Right forelimb (tissue), 1 donor: Measurements from ENCODE around the gene UTP3.
A peak's percentile ranks its signal among the peaks of the same experiment; 100 is the strongest.
"Not testable (repeated sequence)": the region's sequence is repeated elsewhere in the genome, so short reads cannot be mapped to it uniquely, and the experiment has no call there.

Source experiments
- DNase-seq: peaks from one replicate; pipeline ENCODE4 v3.0.0-alpha.2; 2018

Gene UTP3

DNA sequence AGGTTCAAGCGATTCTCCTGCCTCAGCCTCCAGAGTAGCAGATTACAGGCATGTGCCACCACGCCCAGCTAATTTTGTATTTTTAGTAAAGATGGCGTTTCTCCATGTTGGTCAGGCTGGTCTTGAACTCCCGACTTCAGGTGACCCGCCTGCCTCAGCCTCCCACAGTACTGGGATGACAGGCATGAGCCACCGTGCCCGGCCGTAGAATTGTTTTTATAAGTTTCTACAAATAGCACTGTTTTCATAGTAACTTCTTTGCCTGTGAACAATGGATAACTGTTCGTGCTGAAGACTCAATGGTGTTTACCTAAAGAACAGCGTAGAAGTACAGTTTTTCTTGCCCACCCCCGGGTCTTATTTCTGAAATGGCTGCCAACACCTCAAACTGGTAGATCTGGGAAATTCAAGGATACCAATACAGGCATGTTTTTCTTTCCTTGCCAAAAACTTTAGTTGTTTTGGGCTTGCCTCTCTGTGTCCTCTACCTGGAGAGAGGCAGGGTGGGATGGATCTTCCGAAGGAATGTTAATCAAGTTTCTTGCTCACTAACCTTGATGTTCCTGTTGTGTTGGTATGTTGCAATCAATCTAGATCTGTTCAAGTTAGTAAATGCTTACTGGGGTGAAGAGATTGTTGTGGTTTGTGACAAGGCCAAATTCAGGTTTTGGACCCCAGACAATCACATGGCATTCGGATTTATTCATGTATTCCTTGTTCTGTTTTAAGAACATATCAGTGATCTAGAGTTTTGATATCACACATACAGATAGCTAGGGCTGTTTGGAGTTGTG lies 30.7 kb downstream of the UTP3 start:
- DNase-seq, result no peak

DNA sequence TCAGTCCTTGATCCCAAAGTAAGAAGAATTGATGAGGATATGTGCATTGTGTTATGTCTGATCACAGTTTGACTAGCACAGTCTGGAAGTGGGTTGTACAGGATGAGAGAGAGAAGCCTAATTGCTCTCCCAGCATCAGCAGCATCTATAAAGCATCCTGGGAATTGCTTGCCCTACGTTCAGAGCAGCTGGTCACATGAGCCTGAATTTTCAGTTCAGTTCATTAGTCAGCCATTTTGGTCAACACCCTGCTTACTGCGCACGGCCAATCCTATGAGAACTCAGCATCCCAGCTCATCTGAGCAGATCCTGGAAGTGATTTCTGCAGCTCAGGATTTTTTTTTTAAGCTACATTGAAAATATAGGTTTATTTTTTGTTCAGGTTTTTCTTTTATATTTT lies 33.4 kb downstream of the UTP3 start, which contains the start of gene RUFY3:
Gene RUFY3 (plus strand): TSS at position 218 of the 400 bp plus-strand sequence. CDS start 610 bp downstream, outside the sequence.
- DNase-seq, result peak; percentile 45

DNA sequence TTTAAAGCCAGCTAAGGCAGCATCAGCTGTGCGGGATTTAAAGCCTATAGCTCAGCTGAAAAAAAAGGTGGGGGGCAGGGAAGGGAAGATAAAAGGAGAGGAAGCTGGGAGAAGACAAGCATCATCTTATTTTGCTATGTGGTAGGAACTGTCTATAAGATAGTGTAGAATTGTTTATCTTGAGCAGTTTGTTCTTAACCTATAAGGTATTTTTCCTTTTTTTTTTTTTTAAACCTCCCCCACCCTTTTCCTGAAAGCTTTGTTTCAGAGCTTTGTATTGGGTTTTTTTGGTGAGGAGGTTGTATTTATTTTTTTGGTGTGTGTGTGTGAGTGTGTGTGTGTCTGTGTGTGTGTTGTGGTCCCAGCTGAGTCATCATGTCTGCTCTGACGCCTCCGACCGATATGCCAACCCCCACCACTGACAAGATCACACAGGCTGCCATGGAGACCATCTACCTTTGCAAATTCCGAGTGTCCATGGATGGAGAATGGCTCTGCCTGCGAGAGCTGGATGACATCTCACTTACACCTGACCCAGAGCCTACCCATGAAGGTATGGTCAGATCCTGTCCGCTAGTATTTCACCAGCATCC lies 34.0 kb downstream of the UTP3 start:
- DNase-seq, result no peak

DNA sequence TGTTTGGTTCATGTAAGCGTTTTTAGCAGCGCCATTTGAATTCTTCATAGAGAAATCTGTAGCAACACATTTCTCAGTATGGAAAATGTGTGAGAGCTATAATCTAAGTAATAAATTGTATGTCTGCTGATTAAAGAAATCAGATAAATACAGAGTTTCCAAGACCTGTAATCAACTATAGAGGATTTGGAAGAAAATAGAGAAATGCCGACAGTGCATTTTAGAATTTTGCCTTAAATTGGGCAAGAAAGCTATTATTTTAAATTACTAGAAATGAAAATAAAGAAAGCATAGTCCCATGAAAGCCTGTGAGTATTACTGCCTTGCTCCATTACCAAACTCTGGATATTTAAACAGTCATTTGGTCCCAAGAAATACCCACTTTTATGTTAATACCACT lies 36.1 kb downstream of the UTP3 start:
- DNase-seq, result no peak

DNA sequence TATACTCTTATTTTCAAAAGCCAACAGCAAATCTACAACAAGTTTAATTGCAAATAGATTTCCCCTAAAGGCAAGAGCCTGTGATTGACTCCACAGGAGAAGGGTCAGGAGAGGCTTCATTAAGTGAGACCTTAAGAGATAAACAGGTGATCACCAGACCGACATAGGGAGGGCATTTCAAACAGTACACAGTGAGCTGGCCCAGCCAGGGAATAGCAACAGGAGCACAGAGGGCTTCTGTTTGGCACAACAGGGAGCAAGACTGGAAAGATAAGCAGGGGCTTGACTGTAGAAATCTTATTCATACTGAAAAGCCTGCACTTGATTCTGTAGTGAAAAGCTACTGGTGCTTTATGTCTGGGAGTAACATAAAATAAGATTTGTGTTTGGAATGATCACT lies 37.3 kb downstream of the UTP3 start:
- no peak for DNase-seq

DNA sequence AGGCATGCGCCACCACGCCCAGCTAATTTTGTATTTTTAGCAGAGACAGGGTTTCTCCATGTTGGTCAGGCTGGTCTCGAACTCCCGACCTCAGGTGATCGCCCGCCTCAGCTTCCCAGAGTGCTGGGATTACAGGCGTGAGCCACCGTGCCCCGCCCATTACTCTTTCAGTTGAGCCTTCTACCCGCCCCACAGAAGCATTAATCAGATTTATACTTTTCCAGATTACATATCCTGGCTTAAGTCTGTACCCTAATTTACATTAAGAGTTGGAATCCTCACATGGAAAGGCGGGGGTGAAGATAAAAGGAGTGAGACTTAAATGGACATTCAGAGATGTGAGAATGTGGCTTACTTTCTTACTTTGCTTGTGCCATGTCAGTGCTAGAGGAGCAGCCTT lies 38.2 kb downstream of the UTP3 start:
- not testable (repeated sequence) for DNase-seq

DNA sequence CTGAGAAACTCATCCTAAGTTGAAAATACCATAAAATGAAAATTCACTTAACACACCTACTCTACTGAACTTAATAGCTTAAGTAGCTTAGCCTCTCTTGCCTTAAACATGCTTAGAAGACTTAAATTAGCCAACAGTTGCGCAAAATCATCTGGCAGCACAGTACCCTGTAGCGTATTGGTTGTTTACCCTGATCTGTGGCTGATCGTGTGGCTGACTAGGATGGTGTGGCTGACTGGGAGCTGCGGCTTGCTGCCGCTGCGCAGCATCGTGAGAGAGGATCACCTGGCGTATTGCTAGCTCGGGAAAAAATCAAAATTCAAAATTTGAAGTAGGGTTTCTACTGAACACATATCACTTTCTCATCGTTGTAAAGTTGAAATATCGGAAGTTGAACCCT lies 39.8 kb downstream of the UTP3 start:
- DNase-seq, result no peak

DNA sequence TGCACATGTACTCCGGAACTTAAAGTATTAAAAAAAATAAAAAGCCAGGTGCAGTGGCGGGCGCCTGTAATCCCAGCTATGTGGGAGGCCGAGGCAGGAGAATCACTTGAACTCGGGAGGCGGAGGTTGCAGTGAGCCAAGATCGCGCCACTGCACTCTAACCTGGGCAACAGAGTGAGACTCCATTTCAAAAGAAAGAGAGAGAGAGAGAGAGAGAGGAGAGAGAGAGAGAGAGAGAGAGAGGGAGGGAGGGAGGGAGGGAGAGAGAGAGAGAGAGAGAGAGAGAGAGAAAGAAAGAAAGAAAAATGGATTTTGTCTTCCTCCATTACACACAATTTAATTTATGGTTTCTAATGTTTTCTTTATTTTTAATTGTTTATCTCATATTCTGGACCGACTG lies 44.5 kb downstream of the UTP3 start:
- not testable (repeated sequence) for DNase-seq

DNA sequence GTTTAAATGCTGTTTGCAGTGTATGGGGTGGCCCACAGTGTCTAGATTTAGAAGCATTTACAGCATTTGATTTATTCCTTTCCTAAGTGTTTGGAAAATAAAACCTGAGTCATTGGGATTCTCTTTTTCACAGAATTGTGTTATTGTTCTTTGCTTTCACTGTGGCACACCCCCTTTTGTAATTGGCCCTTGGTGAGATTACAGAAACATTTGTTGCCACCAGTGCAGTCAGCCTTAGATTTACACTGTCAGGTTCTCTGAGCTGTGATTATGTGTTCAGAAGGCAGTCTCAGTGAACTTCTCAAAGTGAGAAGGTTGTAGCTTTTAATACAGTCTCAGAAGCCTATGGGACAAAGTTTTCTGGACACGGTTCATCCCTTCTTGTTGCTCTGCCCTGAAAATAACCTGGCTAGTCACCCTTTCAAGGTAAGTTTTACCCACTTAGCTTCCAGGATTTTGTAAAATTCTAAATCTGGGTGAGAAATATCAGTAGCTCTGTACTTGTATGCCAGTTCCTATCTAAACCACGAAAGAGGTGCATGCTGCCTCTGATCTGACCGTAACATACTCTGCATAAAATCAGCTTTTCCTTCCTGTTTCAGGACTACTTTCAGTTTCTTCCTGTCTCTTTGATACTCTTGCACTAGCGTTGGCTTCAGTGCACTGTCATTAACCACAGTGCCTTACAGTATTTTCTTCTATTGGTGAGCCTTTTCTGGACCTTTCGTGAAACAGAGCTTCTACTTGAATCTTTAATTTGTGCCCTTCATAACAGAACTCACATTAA lies 46.0 kb downstream of the UTP3 start:
- DNase-seq, result no peak

DNA sequence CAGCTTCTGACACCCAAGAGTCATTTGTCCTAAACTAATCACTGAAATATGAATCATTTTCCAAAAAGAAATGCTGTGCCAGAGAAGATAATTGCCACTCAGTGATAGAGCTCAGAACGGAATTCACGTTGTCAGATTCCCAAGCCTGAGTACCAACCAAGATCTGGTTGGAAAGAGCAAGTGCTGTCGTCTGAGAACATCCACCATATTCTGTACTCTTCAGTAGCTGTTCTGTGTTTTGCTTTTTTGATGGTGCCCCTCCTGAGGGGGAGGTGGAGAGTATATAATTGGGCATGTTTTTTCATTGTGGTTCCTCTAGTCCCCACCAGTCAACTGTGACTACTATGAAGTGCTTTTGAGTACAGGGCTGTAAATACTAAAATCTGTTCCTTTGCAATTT lies 46.6 kb downstream of the UTP3 start:
- no peak for DNase-seq

DNA sequence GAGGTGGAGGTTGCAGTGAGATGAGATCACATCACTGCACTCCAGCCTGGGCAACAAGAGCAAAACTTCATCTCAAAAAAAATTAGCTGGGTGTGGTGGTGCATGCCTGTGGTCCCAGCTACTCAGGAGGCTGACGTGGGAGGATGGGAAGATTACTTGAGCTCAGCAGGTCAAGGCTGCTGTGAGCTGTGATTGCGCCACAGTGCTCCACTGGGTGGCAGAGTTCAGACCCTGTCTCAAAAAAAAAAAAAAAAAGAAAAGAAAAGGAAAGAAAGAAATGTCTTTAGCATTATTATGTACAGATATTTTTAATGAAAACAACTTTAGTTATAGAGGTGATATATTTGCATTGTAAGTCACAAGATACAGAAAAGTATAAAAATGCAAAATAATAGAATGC lies 47.6 kb downstream of the UTP3 start:
- not testable (repeated sequence) for DNase-seq

DNA sequence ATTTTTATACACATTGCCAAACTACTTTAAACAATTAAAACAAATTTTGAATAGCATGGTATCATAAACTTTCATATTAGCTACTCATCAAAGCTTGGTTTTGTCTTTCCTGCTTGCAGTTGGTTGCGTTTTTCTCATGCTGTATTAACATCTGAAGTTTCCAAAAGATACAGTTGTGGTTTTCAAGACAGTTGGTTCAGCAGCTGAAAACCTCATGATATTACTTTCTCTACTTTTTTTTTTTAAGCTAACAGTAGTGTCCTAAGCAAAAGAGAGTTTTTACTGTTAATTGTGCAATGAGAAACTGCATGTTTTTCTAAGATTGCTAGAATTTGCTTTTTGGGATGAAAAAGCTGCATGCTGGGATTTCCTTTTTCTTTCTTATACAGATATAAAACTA lies 48.7 kb downstream of the UTP3 start:
- no peak for DNase-seq

DNA sequence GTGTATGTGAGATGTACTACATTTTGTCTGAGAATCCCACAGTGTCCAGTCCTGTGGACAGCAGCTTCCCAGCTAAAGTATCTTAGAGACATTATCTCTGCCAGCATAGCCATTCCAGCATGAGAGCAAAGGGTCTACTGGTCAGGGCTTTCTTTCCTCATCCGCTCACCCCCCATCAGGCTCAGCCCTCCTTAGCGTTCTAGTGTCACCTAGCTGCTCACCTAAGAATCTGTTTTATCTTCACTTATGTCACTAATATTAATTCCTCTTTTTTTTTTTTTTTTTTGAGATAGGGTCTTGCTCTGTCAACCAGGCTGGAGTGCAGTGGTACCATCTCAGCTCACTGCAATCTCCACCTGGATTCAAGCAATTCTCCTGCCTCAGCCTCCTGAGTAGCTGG lies 49.1 kb downstream of the UTP3 start:
- DNase-seq, result no peak

DNA sequence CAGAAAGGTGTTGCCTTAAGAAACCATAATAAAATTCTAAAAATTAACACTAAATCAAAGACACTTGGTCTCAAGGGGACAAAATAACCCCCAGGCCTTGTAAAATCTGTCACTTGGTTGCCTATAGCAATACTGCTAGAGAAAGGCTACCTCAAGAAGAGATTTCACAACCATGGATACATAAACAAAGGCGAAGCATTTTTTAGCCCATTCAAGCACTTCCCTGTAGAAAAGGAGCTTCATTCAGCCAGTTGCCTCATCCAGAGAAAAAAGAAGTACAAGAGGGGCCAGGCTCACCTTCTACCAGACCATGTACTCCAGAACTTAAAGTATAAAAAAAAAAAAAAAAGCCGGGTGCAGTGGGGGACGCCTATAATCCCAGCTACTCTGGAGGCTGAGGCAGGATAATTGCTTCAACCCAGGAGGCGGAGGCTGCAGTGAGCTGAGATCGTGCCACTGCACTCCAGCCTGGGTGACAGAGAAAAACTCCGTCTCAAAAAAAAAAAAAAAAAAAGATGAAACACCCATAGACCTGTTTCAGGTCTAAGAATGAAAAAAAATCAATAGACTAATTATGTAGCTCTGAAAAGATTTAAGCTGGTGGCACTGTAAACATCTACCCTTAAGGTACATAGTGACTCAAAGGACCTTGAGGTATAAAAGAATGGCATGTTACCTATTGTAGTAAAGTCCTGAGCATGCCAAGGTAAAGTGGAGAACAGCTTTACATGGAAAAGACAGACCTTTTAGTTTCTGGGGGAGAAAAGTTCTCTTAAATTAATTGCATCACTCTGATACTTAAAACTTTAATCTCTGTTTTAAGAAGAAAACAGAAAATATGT lies 51.4 kb downstream of the UTP3 start:
- no peak for DNase-seq
